ENCODE data around the gene VPS37B. TPM values are rescaled to one million over a fixed set of nuclear protein-coding genes. Genes with fewer than 3 reads are reported as not detected.

Gene VPS37B
- total RNA-seq, 2 experiments from 2014 or later: 17.8 to 18.4 TPM

DNA sequence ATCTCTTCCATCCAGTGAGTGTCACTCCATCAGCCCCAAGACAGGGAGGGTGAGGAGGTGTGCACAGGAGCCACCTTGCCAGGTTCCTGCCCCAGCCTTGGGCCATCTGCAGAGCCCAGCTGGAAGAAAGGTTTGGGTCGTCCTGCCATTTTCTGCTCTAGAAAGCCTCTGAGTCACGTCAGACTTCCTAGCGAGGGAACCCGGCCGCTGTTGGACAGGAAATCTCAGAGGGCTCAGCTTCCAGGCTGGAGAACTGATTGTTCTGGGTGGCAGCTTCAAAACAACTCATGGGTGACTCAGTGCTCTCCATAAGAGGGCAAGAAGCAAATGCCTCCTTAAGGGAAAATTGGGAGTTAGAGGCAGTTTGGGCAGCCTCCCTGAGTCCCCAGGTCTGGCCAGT is 44.1 kb downstream of the VPS37B start:
- DNase-seq (no peak), ATAC-seq (no peak)
- CTCF ChIA-PET: interaction anchor here (0.8 to 1.3 kb wide), 2 partner anchors 9 to 128 kb away, joined by 3 to 7 read pairs; partner anchors contain the start of gene ARL6IP4
- no peaks in the 10 kb centered on the region for H3K9me3 Mint-ChIP-seq
- no peak overlapping the region for H3K4me3 Mint-ChIP-seq
- POLR2A ChIA-PET: no interaction called here
- no peaks in the 10 kb centered on the region for H3K36me3 Mint-ChIP-seq (ENCODE audit: low read depth)
- intact Hi-C loops (cut with micrococcal nuclease): no loop called here
- no peaks in the 10 kb centered on the region for H3K27me3 Mint-ChIP-seq
- H3K4me1 Mint-ChIP-seq (ENCODE audit: low read depth): no peaks in the 10 kb centered on the region
- TF ChIP-seq, protein P1, sequence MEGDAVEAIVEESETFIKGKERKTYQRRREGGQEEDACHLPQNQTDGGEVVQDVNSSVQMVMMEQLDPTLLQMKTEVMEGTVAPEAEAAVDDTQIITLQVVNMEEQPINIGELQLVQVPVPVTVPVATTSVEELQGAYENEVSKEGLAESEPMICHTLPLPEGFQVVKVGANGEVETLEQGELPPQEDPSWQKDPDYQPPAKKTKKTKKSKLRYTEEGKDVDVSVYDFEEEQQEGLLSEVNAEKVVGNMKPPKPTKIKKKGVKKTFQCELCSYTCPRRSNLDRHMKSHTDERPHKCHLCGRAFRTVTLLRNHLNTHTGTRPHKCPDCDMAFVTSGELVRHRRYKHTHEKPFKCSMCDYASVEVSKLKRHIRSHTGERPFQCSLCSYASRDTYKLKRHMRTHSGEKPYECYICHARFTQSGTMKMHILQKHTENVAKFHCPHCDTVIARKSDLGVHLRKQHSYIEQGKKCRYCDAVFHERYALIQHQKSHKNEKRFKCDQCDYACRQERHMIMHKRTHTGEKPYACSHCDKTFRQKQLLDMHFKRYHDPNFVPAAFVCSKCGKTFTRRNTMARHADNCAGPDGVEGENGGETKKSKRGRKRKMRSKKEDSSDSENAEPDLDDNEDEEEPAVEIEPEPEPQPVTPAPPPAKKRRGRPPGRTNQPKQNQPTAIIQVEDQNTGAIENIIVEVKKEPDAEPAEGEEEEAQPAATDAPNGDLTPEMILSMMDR (IDR thresholded peaks at IDR 0.05): no peak
- no peak overlapping the region for H3K27ac Mint-ChIP-seq

DNA sequence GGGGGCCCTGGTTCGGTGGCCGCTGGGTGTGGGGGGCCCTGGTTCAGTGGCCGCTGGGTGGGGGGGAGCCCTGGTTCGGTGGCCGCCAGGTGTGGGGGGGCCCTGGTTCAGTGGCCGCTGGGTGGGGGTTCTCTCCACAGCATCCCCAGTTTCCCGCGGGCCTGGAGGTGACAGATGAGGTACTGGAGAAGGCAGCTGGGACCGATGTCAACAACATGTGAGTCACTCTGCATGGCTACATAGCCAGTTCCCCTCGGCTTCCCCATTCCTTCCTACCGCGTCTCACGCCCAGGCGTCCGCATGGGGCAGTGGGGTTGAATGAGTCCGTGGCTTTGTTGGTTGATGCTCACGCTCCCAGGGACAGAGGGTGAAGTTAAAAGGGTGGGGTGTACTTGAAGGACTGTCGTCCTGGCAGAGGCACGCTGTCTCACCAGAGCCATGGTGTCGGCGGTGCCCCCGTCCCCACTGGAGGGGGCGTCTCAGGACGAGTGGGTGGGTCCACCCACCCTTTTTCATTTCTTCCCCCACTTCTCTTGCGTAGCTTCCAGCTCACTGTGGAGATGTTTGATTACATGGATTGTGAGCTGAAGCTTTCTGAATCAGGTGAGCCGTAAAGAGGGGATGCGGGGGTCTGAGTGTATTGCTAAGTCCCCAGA is 45.1 kb downstream of the VPS37B start:
- no peak overlapping the region for H3K4me3 Mint-ChIP-seq
- DNase-seq: no peak
- no peaks in the 10 kb centered on the region for H3K27me3 Mint-ChIP-seq
- ChIA-PET POLR2A (no interaction called here), CTCF (interaction anchor here (1.3 kb wide), 1 partner anchor 10 kb away, joined by 7 read pairs; no protein-coding TSS in a partner anchor)
- no peaks in the 10 kb centered on the region for H3K9me3 Mint-ChIP-seq
- no peaks in the 10 kb centered on the region for H3K4me1 Mint-ChIP-seq (ENCODE audit: low read depth)
- no peak for ATAC-seq
- TF ChIP-seq, protein P1 (IDR thresholded peaks at IDR 0.05): no peak
- intact Hi-C loops (cut with micrococcal nuclease): no loop called here
- no peaks in the 10 kb centered on the region for H3K36me3 Mint-ChIP-seq (ENCODE audit: low read depth)
- H3K27ac Mint-ChIP-seq: no peak overlapping the region

DNA sequence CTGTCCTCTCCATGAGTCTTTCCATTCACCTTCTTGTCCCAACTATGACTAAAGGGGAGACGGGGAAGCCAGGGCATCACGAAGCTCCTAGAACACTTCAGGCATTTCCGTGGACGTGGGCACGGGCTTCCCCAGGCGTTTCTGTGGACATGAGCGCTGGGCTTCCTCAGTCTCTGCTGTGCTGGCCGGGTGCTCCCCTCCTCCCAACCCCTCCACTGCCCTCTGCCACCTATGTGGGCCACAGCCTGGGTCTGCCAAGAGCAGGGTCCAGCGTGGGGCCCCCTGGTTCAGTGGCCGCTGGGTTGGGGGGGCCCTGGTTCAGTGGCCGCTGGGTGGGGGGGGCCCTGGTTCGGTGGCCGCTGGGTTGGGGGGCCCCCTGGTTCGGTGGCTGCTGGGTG is 45.9 kb downstream of the VPS37B start:
- intact Hi-C loops (cut with micrococcal nuclease): no loop called here
- POLR2A ChIA-PET: interaction anchor here (0.6 kb wide), 1 partner anchor 132 kb away, joined by 3 read pairs; no protein-coding TSS in a partner anchor
- Mint-ChIP-seq H3K9me3 (no peaks in the 10 kb centered on the region), H3K27ac (no peak overlapping the region), H3K36me3 (ENCODE audit: low read depth) (no peaks in the 10 kb centered on the region), H3K4me1 (ENCODE audit: low read depth) (no peaks in the 10 kb centered on the region), H3K4me3 (no peak overlapping the region), H3K27me3 (no peaks in the 10 kb centered on the region)
- ATAC-seq (no peak), DNase-seq (no peak)
- TF ChIP-seq, protein P1 (IDR thresholded peaks at IDR 0.05): no peak
- CTCF ChIA-PET: no interaction called here

DNA sequence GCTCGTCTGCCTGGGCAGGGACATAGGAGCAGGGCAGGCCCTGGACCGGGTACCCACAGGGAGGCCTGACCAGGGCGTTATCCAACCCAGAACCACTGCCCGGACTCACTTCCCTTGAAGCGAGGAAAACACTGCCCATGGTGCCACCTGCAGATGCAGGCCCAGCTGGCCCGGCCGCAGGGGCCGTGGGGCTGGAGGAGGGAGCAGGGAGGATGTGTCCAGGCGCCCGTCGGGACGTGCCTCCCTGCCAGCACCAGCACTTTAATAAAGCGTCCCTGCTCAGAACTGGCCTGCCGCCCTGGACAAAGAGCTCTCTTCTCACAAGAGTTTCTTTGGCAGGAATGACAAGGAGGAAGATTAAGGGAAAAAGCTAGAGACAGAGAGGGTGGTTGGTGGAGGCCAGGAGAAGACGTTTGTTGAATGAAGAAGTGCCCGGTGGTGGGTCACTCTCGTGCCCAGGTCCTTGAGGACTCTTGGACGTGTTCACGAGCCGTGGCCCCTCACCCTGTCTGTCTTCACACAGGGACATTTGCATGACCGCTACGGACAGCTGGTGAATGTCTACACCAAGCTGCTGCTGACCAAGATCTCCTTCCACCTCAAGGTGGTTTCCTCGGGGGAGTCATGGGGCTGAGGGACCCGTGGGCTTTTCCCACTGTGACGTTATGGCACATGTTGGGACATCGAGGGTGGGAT is 46.4 kb downstream of the VPS37B start:
- no peak for DNase-seq
- POLR2A ChIA-PET: interaction anchor here (0.6 kb wide), 1 partner anchor 133 kb away, joined by 3 read pairs; no protein-coding TSS in a partner anchor
- Mint-ChIP-seq H3K27me3 (no peaks in the 10 kb centered on the region), H3K27ac (no peak overlapping the region), H3K4me3 (no peak overlapping the region), H3K4me1 (ENCODE audit: low read depth) (no peaks in the 10 kb centered on the region), H3K9me3 (no peaks in the 10 kb centered on the region), H3K36me3 (ENCODE audit: low read depth) (no peaks in the 10 kb centered on the region)
- no peak for ATAC-seq
- intact Hi-C loops (cut with micrococcal nuclease): no loop called here
- TF ChIP-seq, protein P1 (IDR thresholded peaks at IDR 0.05): no peak
- CTCF ChIA-PET: no interaction called here

Measured in activated CD8-positive, alpha-beta T cell treated with anti-CD3 and anti-CD28 coated beads for 36 hours (primary cell).